Hematopoietic multipotent progenitor cell treated with erythropoietin and hydrocortisone succinate and interleukin-3 and kit ligand, for 17 days (in vitro differentiated cells): ENCODE measurements around the gene TMEM238.
A peak's percentile ranks its signal among the peaks of the same experiment; 100 is the strongest.
"Not testable (repeated sequence)": the region's sequence is repeated elsewhere in the genome, so short reads cannot be mapped to it uniquely, and the experiment has no call there.

Source experiments
- DNase-seq: peaks from one replicate; pipeline ENCODE4 v3.0.0-alpha.2; 2015; ENCODE audit warnings: low spot score

TMEM238 gene, protein sequence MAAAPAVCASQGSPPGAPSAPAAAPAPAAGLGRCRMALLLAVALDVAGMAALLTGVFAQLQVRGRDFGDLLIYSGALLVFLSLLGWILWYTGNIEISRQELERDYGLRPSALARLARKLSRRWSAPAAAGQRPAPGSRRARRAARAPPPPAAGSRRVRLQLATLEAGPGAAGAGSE

GRCh38 chr19:55384131-55384919, at the start of gene TMEM238:
Gene TMEM238, minus strand, starts transcription at chr19:55384292. Its CDS starts 33 bp downstream, at chr19:55384259.
- peak; percentile 26 for DNase-seq

DNA sequence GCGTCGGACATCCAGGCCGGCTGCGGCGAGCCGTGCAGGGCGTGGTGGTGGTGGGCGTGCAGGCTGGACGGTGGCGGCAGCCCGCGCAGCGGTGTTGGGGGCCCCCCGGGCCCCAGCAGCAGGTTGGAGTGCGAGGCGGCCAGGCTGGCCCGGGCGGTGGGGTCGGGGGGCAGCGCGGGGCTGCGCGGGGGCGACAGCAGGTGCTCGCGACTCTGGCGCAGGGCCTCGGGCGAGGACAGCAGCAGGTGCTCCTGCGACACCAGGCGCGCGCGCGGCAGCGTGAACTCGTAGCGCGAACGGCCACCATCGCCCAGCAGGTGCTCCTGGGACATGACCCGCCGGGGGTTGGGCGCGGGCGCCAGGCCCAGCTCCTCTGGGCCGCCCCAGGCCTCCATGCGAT, 49.2 kb upstream of the TMEM238 start:
- DNase-seq = no peak

DNA sequence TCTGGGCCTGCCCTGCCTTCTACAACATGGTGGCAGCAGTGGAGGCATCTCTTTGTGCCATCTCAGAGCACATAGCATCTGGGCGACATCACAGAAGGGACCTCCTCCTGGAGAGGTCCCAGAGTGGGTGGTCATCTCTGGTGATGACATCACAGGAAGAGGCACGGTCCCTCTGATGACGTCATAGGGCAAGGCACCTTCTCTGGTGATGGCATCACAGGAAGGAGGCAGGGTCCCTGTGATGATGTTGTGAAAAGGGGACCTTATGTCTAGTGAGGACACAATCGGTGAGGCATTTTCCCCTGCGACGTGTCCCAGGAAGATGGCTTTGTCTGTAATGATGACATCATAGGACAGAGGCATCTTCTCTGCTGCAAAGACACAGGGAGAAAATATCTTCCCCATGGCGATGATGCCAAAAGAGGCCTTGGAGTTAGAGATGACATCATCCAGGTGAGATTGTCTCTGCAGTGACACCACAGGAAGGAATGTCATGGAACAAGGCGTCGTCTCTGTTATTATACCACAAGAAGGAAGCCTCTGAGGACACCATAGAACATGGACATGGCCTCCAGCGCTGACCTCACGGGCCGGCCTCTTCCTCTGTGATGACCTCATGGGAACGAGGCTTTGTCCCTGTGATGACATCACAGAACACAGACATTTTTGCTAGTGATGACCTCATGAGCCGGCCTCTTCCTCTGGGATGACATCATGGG, 48.3 kb upstream of the TMEM238 start:
- no peak for DNase-seq

- no peak for DNase-seq
Observed at GRCh38 chr19:55431183-55431582, 47.1 kb upstream of the TMEM238 start.

DNA sequence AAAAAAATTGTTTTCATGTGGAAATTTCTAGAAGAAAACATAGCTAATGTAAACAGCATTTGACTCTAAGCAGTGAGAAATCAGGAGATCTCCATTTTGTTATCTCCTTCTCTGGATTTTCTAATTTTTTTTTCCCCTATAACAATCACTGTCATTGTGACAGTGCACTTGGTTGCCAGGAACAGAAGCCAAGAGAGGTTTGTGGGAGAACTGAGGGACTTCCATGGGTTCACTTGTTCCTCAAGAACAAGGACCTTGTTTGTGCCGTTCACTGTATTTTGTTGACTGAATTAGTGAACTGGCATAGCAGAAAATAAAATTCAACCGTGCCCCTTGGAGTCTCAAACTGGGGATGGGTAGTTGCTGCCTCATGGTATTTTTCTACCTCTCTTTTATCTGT, 42.0 kb upstream of the TMEM238 start:
- no peak for DNase-seq

- no peak for DNase-seq
Observed at GRCh38 chr19:55424518-55424917, 40.4 kb upstream of the TMEM238 start.

DNA sequence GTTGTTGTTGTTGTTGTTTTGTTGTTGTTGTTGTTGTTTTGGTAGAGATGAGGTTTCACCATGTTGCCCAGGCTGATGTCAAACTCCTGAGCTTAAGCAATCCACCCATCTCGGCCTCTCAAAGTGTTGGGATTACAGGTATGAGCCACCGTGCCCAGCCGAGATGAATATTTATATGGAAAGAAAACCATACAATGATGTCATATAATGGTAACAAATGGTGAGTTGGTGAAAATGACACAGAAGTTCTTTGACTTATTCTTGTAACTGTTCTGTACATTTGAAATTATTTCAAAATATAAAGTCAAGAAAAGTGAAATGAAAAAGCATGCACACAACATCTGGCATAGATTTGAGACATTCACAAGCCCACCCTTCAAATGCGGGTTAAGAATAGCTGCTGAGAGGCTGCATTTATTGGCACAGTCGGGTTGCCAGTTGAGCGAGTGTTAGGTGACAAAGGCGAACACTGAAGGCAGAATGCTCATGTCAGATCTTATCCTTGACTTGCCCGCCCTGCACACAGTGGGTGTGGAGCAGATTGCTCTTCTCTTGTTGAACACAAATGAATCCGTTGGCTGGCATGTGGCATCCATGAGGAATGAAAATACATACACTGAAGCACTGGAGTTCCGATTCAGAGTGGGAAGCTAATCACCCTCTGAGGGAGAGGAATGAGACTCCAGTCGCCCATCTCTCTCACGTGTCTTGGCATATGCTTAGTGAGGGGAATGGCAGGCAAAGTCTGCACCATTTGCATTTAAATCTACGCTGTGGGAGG, 39.3 kb upstream of the TMEM238 start:
- no peak for DNase-seq

GRCh38 chr19:55421281-55421680, 37.2 kb upstream of the TMEM238 start:
- not testable (repeated sequence) for DNase-seq

GRCh38 chr19:55419624-55420236, 35.6 kb upstream of the TMEM238 start:
- DNase-seq = no peak

DNA sequence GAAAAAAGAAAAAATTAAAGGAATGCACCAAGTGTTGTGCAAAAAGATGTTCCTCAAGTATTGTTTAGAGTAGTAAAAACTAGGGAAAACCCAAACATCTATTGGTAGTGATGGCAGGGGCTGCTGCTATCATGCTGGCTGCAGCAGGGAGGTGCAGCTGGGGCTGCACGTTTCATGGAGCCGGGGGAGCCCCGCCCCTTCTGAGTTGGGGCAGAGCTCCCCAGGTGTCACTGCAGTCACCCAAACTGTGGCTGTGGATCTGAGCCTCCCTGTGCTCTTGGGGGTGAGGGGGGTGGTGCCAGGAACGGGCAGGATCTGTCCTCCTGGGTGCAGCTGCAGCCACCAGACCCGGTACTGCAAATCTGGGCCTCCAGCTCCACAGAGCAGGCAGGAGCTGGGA, 35.0 kb upstream of the TMEM238 start:
- no peak for DNase-seq

DNA sequence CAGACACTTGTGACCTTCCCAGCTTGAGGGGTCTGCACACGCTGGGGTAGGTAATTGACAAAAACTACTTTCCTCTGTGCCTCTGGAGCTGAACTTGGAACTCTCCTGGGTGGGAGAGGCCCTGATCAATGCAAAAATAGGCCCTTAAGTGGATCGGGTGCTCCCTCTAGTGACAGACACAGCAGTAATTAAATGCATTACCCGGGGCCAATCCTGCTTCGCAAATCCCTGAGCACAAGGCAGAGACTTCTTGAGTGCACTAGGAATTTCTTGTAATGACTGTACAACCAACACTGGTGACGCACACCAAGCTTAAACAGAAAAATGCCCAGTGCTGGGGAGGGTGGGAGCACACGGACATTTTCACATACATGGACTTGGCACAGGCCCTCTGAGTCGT, 34.1 kb upstream of the TMEM238 start:
- DNase-seq = peak; percentile 73

- DNase-seq = no peak
Observed at GRCh38 chr19:55410168-55410567, 26.1 kb upstream of the TMEM238 start.

DNA sequence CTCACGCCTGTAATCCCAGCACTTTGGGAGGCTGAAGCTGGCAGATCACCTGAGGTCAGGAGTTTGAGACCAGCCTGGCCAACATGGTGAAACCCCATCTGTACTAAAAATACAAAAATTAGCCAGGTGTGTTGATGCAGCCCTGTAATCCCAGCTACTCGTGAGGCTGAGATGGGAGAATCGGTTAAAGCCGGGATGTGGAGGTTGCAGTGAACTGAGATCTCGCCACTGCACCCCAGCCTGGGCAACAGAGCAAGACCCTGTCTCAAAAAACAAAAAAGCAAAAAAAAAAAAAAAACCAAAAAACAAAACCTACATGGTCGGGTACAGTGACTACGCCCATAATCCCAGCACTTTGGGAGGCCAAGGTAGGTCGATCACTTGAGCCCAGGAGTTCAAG, 25.1 kb upstream of the TMEM238 start:
- DNase-seq = not testable (repeated sequence)

- DNase-seq = no peak
Observed at GRCh38 chr19:55408533-55408872, 24.4 kb upstream of the TMEM238 start.

DNA sequence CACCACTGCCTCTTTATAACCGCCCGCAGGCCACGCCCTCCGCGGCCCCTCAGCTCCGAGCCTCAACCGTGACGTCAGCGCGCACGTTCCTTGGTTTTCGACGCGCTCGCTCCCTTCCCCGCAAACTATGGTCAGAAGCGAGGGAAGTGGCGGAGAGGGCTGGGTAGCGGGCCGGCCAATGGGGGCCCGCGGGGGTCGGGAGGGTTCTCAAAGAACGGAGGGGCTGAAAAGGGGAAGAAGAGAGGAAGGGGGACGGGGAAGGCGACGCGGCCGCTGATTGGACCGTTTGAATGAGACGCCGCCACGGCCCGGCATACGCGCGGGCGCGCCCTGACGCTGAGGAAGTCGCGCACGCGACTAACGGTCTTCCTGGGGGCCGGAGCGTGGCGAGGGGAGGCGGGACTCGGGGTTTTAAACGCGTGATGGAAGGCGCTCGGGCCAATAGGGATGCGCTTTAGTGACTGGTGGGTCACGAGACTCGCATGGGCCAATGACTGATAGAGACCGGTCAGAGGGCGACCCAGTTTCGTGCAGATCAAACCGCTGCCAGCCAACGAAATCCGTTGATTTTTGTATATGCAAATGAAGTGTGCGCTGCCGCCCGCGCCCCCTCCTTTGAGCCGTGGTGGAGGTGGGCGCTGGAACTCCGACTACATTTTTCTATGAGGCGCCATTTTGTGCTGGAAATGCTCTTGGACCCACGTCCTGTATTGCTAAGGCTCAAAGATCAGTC, 23.9 kb upstream of the TMEM238 start:
- peak; percentile 93 for DNase-seq

DNA sequence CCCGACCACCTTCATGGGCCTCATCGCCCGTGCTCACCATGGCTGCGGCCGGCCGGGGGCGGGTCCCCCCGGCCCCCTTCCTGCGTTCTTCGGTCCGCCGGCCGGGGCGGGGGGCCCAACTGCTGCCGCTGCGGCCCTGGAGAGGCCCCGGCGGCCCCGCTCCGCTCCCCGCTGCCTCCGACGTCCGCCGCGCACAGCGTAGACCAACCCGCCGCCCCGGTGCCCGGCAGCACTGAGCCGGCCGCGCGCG, 23.4 kb upstream of the TMEM238 start, which contains the start of gene UBE2S:
Gene UBE2S (minus strand): TSS at position 239 of the 250 bp plus-strand sequence. CDS start 199 bp downstream, at position 40.
- not testable (repeated sequence) for DNase-seq

- DNase-seq = peak; percentile 72
Observed at GRCh38 chr19:55406826-55407549, 22.9 kb upstream of the TMEM238 start.

GRCh38 chr19:55406091-55406825, 22.2 kb upstream of the TMEM238 start:
- peak; percentile 46 for DNase-seq

GRCh38 chr19:55405638-55406037, 21.5 kb upstream of the TMEM238 start:
- DNase-seq = peak; percentile 32

- no peak for DNase-seq
Observed at GRCh38 chr19:55402509-55402908, 18.4 kb upstream of the TMEM238 start.
